Lower leg skin (tissue), 4 donors: Measurements from ENCODE around the gene UHMK1. TPM values are rescaled to one million over a fixed set of nuclear protein-coding genes. Genes with fewer than 3 reads are reported as not detected.
A peak's percentile ranks its signal among the peaks of the same experiment; 100 is the strongest.
"Not testable (repeated sequence)": the region's sequence is repeated elsewhere in the genome, so short reads cannot be mapped to it uniquely, and the experiment has no call there.

Source experiments
- DNase-seq, 2 donors: peaks; one replicate each; pipeline ENCODE4 v3.0.0-alpha.2; 2019; ENCODE audit warnings: low spot score in 2 of 2
- H3K4me3 ChIP-seq: fragments of 200-600 bp; sonication (generic); 2 replicates; pipeline ENCODE4 v1.5.1; 2017; ENCODE audit warnings: mild to moderate bottlenecking, low read depth; ENCODE audit not compliant: poor library complexity, severe bottlenecking
- CTCF ChIP-seq, 3 donors: fragments of 450-650 bp; IDR thresholded peaks; one replicate each; pipeline ENCODE4 v1.5.1; 2016; ENCODE audit warnings: antibody characterized with exemption in 3 of 3, mild to moderate bottlenecking in 3 of 3, moderate library complexity in 2 of 3
- POLR2A ChIP-seq, 2 donors: fragments of 450-650 bp; IDR thresholded peaks; one replicate each; pipeline ENCODE4 v1.6.1; 2016 to 2017; ENCODE audit warnings: antibody characterized with exemption in 2 of 2, mild to moderate bottlenecking in 1 of 2, moderate library complexity in 1 of 2
- WGBS, 2 donors: methylation state at CpG; one replicate each; pipeline ENCODE4 v1.1.5; 2018; 5-methylcytosine and 5-hydroxymethylcytosine counted together
- intact Hi-C: fragments of 100-400 bp; cut with DNase I; formaldehyde crosslinking; loops from one replicate; pipeline ENCODE4 v1.15.0; 2023; ENCODE audit warnings: low total_unique reads
- total RNA-seq, 4 donors: library from RNA; depleted of rRNA; stranded (reverse); fragments of >200 nt; gene quantifications; one replicate each; pipeline ENCODE4 v1.1.0, GENCODE V29; 2016

The UHMK1 gene
- total RNA-seq = 10 to 100 TPM; 23.4 to 27.1 (median 24.2) TPM

- no peak for TF ChIP-seq POLR2A (IDR thresholded peaks at IDR 0.05)
- no peak for TF ChIP-seq CTCF (IDR thresholded peaks at IDR 0.05)
- H3K4me3 ChIP-seq = peak within 1 kb of the TSS; percentile 89
- DNase-seq = peak; percentile 90 to 98
- 0 to 1% methylated on average over 23 to 54 of the region's 61 CpGs for WGBS, 2 donors
- intact Hi-C loops = no loop called here
Measured at GRCh38 chr1:162497723-162498495, at the start of gene UHMK1. Gene UHMK1 (plus strand): TSS chr1:162497818. CDS start chr1:162498001, 183 bp downstream.

GRCh38 chr1:162454361-162454760 is 43.3 kb upstream of the UHMK1 start:
- intact Hi-C loops, DNase-seq, H3K4me3 ChIP-seq: not testable (repeated sequence)
- WGBS, 2 donors = 95 to 100% methylated on average over 1 to 3 of the region's 3 CpGs

GRCh38 chr1:162456323-162456722 is 41.3 kb upstream of the UHMK1 start:
- intact Hi-C loops = no loop called here
- H3K4me3 ChIP-seq = no peak overlapping the region
- WGBS, 2 donors = 88 to 91% methylated on average over 4 of the region's 4 CpGs
- no peak for DNase-seq
- no peak for TF ChIP-seq POLR2A (IDR thresholded peaks at IDR 0.05)
- TF ChIP-seq CTCF (IDR thresholded peaks at IDR 0.05) = no peak

- DNase-seq = no peak
- WGBS, 2 donors = 73 to 74% methylated on average over 5 of the region's 5 CpGs
- intact Hi-C loops = no loop called here
- no peak for TF ChIP-seq POLR2A (IDR thresholded peaks at IDR 0.05)
- no peak for TF ChIP-seq CTCF (IDR thresholded peaks at IDR 0.05)
- no peak overlapping the region for H3K4me3 ChIP-seq
Measured at GRCh38 chr1:162458236-162458635, 39.4 kb upstream of the UHMK1 start.

GRCh38 chr1:162462425-162462824 is 35.2 kb upstream of the UHMK1 start:
- intact Hi-C loops, DNase-seq, H3K4me3 ChIP-seq: not testable (repeated sequence)
- WGBS, 2 donors = 86 to 97% methylated on average over 2 of the region's 2 CpGs

GRCh38 chr1:162463021-162463420 is 34.6 kb upstream of the UHMK1 start:
- H3K4me3 ChIP-seq = no peak overlapping the region
- WGBS, 2 donors = 70 to 73% methylated on average over 1 of the region's 1 CpG
- TF ChIP-seq CTCF (IDR thresholded peaks at IDR 0.05) (no peak), POLR2A (IDR thresholded peaks at IDR 0.05) (no peak)
- DNase-seq = no peak
- intact Hi-C loops = no loop called here

- no peak overlapping the region for H3K4me3 ChIP-seq
- intact Hi-C loops = no loop called here
- TF ChIP-seq POLR2A (IDR thresholded peaks at IDR 0.05) (no peak), CTCF (IDR thresholded peaks at IDR 0.05) (no peak)
- WGBS, 2 donors = 84 to 89% methylated on average over 3 of the region's 3 CpGs
- no peak for DNase-seq
Measured at GRCh38 chr1:162466797-162467196, 30.8 kb upstream of the UHMK1 start.
